ENCODE results near the gene AFAP1L2.

Gene AFAP1L2

DNA sequence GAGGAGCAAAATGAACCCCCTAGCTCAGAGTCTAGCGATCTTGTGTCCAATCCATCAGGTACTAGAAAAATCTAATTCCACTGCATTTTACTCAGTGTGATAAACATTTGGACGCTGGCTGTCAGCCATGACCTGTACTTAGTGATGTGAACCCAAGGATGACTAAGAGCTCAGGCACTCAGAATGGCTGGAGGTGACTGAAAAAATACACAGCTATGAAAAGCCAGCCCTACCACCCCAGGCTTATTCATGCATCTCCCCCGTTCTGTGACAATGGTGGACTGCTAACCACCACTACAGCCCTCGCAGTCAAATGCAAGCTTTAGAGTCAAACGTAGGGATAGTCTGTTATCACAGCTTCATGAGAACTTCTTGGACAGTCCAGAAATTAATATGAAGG lies 14.9 kb downstream of the AFAP1L2 start:
- no peak for DNase-seq

DNA sequence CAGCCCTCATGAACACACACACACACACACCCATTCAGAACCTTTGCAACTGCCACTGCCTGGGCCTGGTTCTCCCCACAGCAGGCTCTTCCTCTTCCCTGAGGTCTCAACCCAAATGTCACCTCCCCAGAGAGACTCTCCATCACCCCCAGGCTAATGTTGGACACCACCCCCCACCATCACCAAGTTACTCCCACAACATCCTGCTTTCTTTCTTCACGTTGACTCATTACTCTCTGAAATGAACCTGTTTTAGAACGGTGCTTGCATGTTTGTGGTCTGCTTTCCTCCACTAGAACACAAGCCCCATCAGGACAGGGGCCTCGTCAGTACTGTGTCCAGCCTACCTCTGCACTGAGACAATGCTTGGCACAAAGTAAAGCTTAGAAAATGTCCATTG lies 16.0 kb downstream of the AFAP1L2 start:
- DNase-seq, result no peak

DNA sequence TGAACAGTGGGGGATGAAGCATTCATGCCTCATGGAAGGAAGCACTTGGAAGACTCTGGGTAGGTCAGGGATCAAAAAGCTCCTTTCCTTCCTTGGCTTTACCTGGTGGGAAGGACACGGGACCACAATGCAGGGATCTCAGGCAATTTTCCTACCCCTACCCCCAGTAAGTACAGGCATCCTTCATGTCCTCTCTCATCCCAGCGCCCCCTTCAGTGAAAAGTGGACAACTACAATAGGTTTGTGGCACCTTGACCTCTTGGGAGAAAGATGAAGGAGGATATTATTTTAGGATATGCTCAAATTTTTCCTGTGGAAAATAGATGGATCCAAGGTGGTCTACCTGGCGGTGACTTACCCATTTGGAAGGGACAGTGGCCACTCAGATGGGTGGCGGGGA lies 16.5 kb downstream of the AFAP1L2 start:
- DNase-seq, result no peak

DNA sequence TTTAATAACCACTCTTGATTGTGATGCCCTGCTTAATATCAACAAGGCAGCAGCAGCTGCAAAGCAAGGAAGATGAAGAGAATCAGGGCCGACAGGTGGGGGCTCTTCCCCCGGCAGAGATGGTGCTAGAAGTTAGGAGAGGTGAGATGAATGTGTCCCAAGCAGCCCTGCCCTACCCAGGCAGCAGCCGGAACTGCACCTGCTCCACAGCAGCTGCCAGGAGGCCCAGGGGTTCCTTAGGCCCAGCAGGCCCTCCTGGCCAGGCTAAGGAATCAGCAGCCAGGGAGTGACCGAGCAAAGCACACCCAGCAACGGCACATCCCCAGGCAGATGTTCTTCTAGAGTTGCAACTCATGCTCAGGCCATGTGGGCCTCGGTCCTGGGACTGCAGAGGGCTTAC lies 17.9 kb downstream of the AFAP1L2 start:
- no peak for DNase-seq

DNA sequence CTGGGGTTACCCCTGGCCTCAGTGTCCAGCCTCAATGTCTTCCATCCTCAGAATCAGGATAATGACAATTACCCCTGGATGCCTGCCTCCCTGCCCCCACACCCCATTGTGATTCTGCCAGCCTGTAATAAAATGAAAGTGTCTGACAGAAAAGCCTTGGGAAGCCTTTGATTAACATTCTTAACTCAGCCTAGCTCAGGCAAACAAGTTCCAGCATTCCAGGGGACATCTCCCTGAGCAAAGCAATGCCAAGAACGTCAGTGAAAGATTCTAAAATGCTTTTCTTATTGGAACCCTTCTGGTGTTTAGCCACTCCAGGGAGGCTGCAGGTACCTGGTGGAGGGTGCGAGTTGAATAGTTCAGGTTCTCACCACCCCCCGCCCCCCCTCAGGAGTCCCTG lies 18.7 kb downstream of the AFAP1L2 start:
- no peak for DNase-seq

DNA sequence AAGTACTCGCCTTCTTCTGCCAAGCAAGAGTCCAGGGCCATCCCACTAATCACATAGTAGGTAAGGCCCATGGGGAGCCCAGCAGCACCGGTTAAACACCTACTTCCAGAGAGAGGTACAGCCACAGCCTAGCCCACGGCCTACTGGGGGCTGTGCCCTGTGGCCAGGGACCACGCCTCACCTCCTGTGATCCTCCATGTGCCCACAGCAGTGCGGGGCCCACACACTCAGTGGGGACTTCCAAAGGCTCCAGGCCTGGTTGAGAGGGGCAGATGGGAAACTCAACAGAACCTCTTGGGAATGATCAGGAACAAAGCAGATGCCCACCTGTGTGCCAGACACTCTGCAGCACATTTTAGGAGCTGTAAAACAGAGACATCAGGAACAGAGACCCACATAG lies 19.7 kb downstream of the AFAP1L2 start:
- DNase-seq, result no peak

DNA sequence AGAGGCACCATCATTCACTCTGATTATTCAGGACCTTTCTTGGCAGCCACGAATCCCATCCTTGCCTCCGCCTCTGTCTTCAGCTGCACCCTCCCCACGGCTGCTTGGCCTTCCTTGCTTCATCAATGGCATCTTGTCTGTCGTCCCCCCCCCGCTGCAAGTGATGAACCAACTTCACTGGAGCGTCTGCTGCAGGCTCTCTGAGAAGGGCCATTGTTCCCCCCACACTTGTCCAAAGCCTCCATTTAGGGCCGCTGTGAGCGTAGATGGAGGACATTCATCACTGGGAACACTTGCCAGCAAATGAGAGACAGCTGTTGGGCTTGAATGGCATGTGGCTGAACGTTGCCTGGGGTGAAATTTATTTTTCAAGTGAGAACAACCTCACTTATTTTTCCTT lies 20.1 kb downstream of the AFAP1L2 start:
- DNase-seq, result no peak

DNA sequence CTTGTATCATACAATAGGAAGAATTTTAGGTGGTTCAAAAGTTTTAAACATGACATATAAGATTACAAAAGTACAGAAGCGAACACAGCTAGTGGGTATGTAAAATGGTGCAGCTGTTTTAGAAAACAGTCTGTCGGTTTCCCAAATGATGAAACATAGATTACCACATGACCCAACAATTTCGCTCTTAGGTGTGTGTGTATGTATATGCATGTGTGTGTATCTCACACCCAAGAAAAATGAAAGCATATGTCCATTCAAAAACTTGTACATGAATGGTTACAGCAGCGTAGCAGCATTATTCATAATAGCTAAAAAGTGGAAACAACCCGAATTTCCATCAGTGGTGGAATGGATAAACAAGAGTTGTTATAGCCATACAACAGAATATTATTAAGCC lies 23.5 kb downstream of the AFAP1L2 start:
- no peak for DNase-seq

DNA sequence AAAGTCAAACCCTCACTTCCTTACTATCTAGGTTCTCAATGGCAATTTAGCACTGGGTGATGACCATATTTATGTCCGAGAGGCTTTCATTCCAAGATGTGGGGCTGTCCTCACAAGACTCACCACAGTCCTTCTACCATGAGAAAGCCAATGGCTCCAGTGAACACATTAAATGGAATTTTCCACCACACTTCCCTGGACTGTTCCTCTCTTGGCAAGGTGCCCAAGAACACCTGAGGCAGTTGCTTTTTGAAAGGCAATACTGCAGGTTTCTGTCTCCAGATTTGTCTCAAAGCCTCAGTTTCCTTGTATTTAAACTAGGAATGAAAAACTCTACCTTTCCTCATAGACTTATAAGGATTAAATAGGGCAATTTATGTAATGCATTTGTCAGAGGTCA lies 24.2 kb downstream of the AFAP1L2 start:
- DNase-seq, result no peak

DNA sequence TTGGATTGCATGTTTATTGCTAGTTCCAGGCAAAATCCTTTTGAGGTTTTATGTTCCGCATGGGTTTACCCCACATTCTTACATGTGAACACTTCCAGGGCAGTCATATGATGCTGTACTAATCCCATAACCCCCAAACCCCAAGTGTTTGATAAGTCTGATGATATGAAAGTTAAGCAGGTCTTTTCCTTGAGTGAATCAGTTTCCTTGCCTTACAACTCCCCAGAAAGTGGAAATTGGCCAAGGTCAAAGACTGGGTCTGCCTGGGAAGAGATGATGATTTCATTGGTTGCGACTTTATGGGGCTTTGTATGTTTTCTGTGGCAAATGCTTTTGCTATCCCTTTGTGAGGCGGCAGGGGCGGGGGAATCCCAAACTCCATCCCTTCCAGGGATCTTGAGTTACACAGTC lies 24.7 kb downstream of the AFAP1L2 start:
- no peak for DNase-seq

DNA sequence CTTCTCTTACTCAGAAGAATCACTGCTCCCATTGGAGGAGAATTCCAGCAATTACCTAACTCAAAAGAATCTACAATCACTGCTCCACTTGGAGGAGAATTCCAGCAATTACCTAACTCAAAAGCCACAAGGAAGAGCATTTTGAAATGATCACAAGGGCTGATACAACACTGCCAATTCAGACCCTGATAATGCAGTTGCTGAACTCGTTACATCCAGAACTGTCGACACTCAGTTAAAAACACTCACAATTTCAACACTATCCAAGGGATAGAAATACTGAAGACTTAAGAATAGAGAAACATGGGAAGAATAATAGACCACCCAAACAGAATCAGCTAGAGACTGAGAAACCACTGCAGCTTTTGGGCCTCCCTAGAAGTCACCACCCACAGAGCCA lies 27.8 kb downstream of the AFAP1L2 start:
- no peak for DNase-seq

DNA sequence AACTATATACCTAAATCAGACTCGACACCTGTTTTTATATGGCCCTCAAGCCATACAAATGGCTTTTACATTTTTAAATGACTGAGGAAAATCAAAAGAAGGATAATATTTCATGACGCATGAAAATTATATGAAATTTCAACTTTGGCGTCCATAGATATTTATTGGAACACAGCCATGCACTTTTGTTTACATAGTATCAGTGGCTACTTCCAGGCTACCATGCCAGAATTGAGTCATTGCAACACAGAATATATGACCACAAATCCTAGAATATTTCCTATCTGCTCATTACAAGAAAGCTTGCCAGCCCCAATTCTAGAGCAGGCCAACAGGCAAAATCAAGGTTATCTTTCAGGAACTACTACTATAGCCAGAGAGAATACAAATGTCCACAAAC lies 29.3 kb downstream of the AFAP1L2 start:
- DNase-seq, result no peak

DNA sequence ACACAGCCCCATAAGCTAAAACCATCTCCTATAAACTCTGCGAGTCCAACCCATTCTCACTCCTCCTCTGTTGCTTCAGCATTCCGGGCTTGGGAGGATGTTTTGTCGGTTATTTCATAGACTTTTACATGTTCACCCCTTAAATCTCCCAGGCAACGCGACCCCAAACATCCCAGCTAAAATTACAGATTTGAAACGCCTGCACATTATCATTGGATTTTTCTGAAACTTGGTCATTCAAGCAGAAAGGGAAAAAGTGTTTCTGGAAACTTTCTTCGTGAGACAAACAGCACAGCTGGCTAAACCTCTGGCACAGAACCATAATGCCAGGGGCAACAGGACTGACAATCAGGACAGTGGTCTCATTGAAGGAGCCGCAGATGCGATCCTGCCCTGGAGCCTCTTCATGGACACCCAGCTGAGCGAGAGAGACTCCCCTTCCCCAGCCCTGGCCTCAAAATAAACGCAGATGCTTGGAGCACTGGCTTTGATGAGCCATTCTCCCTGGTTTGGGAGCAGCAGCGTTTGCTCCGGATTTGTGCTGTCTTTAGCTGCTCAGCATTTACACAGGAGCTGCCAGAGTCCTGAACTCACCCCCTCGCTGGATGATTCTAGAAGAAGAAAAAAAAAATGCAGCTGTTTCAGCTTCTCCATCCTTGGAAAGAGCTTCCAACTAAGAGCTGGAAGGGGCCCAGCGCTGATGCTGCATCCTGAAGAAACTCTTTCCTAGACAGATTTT lies 30.1 kb downstream of the AFAP1L2 start:
- no peak for DNase-seq

DNA sequence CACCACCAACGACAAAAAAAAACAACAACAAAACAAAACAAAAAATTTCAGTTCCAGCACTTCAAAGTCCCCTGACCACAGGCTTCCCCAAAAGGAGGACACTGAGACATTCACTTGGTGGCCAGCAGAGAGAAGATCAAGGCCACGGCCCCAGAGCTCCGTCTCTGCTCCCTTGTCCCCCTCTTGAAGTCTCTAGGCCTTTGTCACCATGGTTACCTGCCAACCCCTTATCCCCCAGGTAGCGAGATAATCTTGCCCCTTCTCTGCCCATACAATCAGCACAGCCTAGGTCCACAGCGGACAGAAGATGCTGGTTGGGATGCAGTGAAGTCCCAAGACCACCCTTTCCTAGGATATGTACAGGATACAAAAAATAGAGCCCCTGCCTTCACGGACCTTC lies 30.7 kb downstream of the AFAP1L2 start:
- no peak for DNase-seq

DNA sequence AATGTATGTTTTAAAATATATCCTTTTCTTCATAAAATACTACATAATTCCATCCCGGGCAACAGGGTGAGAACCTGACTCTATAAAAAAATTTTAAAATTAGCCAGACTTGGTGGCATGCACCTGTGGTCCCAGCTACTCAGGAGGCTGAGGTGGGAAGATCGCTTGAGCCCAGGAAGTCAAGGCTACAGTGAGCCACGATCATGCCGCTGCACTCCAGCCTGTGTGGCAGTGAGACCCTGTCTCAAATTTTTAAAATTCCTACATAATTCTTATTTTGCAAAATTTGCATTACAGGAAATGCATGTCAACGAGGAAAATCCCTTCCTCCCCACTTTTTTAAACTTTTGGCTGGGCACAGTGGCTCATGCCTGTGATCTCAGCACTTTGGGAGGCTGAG lies 31.3 kb downstream of the AFAP1L2 start:
- no peak for DNase-seq

DNA sequence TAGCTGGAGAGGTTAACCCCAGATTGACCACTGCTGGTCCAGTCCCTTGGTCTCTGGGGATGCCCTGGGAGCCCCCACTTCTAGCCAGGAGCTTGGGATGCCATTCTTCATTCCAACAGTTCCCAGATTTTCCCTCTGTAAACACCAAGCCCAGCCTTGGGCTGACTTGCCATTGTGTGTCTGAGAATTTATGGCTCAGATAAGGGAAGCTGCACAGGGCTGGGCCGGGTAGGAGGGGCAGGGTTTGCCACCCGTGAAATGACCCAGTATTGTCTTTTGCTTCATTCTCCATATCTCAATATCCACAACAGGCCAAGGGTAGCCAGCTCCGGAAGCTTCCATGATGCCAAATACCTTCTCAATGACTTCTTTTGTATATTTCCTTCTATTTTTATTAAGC lies 32.1 kb downstream of the AFAP1L2 start:
- DNase-seq, result no peak

DNA sequence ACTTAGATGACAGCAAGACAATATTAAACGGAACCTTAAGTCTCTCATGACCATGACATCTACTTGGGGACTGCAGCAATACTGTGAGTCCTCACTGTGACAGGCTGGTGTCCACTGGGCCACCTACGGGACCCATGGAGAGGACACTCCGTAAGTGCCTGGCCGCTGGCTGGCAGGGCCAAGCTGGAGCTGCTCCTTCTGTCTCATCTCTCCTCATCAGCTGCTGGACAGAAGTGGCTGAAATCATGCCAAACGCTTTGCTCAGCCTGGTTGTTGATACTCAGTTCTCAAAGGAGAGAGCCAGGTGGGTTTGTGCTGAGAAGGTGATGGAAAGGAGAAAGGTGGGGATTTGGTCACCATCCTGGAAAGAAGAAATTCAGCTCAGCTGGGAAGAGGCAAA lies 33.3 kb downstream of the AFAP1L2 start:
- no peak for DNase-seq

DNA sequence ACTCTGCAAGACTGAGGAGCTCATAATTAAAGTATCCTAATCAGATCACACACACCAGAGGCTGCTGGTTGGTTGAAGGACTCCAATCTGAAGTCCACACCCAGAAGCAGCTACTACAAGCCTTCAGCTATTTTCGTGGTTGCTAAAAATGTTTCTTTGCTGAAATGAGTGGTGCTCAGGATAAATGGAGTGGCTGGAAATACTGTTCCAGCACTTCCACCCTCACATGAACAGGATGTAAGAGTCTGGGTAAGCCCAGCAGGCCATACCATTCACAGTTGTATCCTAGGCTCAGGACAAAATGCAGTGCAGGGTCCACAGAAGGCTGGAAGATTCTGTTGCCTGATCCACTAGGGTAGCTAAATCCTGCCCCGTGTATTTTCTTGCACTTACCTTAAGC lies 34.1 kb downstream of the AFAP1L2 start:
- DNase-seq, result no peak

DNA sequence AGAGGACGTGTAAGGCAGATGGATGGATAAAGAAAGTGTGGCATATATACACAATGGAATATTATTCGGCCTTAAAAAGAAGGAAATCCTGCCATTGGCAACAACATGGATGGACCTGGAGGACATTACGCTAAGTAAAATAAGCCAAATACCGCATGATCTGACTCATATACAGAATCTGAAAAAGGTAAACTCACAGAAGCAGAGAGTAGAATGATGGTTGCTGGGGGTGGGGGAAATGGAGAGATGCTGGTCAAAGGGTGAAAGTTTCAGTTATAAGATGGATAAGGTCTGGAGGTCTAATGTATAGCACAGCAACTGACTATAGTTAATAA lies 36.3 kb downstream of the AFAP1L2 start:
- DNase-seq, result no peak

DNA sequence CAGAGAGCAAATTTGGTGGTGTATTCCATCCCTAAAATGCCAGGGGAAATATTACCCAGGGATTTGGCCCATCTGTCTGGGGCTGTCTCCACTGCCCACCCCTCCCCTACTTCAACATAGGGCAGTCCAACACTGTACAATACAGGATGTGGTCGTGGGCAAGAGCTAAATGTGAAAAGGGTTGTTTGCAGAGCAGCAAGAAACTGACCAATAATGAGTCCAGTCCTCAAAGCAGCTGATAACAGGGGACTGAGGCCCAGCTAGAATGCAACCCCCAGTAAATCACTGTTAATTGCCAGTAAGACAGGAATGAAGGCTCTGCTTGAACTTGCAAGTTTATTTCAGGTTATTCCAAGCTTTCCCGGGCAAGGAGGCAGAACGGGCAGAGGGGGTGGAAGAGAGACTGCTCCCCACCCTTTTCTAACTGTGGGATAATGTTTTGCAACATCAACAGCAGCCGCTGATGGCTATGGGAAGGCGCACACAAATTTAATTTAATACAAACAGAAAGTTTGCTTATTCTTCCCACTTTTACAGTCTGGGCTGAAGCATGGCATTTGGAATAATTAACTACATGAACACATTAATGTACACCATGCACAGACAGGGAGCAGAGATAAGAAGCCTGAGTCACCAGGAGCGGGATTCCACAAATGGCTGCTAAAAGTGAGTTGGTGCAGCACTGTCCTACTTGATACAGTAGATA lies 36.8 kb downstream of the AFAP1L2 start:
- DNase-seq, result no peak

DNA sequence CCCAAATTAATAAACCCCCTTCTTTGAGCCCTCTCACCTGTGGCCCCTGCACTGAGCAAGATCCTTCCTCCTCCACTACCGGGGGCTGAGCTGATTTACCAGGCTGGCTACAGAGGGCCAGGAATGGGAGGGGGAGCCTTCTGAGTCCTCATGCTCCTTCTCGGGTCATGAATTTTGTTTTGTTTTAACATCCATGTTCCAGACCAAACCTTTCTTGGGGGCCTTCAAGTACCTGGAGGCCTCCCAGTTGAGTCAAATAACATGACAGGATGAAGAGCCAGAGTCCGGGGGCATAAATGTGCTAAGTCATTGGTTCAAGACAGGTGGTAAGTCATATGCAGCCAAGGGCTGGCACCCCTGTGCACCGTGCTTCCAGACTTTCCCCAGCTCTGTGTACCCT lies 39.6 kb downstream of the AFAP1L2 start:
- no peak for DNase-seq

DNA sequence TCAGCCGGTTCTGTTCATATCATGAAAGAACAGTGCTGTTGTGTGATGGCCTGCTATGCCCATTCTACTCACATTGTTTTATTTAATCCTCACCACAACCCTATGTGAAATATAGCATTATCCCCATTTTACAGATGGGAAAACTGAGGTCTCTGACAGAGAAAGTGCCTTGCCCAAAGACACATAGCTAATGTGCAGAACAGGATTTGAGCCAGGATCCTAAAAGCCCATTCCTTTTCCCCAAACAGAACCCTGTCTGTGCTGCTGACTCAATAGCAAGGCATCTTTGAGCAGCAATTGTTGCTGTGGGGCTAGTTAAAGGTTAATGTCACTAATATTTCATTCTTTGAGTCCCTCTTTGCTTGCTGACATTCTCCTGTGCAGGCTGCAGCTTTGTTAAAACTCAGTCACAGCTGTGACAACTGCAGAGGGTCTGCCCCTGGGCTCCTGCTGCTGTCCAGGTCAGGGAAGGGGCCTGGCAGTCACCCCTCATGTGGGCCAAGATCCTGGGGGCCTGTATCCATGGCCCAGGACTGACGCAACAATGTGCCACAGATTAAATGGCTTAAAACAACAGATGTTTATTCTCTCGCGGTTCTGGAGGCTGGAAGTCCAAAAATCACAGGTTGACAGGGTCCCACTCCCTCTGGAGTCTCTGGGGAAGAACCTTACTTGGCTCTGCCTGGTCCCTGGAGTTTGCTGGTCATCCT lies 40.4 kb downstream of the AFAP1L2 start:
- DNase-seq, result no peak

DNA sequence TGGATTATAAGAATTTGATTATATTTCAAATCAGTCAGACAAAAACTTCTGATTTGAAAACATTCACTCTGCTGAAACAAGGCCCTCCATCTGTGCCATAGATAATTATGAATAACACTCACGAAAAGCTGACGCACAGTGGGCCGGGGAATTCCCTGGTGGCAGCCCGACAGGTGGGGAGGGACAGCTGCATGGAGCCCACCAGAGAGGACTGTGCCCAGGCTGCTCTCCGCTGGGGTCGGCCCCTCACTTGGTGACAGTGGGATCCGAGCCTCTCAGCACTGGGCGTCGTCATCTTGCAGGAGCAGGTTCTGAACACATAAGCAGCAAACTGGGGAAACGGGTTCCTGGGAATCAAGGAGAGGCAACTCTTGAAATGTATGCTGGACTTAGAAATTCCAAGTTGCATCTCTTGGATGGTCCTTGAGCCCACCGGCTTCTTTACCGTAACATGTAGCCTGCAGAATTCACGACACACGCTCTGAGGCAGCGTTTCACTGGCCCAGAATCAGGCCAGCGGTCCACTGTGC lies 41.4 kb downstream of the AFAP1L2 start:
- no peak for DNase-seq

DNA sequence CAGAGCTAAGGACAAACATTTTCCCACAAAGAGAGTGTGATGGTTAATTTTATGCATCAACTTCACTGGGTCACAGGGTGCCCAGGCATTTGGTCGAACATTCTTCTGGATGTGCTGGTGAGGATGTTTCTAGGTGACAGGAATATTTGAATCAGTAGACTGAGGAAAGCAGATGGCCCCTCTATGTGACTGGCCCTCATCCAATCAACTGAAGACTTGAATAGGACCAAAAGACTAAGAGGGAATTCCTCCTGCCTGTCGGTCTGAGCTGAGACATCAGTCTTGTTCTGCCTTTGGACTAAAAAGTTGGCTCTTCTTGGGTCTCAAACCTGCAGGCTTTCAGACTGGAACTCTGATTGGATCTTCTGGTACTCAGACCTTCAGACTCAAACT lies 44.4 kb downstream of the AFAP1L2 start:
- DNase-seq, result no peak

Data from NCI-H1694 treated with DMSO at 0.1 percent for 48 hours (cell line).